GM23338 (cell line): ENCODE measurements around the gene MPPED1. TPM values are rescaled to one million over a fixed set of nuclear protein-coding genes. Genes with fewer than 3 reads are reported as not detected.

Experiments used
- ATAC-seq: fragments of 200-7000 bp; cut with Tn5 transposase; 3 replicates; pipeline ENCODE4 v1.9.1; 2020
- DNase-seq: peaks from one replicate; pipeline ENCODE4 v3.0.0-alpha.2; 2015; ENCODE audit warnings: low spot score
- H2AFZ ChIP-seq: fragments of 200-600 bp; sonication (generic); 2 replicates; pipeline ENCODE4 v1.8.0; 2016; ENCODE audit warnings: antibody characterized with exemption, mild to moderate bottlenecking, moderate library complexity
- H3F3A ChIP-seq: fragments of 200-600 bp; sonication (generic); replicated peaks from 2 replicates; pipeline ENCODE4 v1.8.0; 2017; ENCODE audit warnings: antibody characterized with exemption, mixed run types, low read depth
- H3K27ac ChIP-seq: fragments of 200-600 bp; sonication (generic); 2 replicates; pipeline ENCODE4 v1.6.1; 2016; ENCODE audit warnings: low read depth
- H3K27me3 ChIP-seq: fragments of 200-600 bp; sonication (generic); 2 replicates; pipeline ENCODE4 v1.8.0; 2016; ENCODE audit warnings: mild to moderate bottlenecking, mixed run types, moderate library complexity; ENCODE audit not compliant: insufficient read depth
- H3K36me3 ChIP-seq: fragments of 200-600 bp; sonication (generic); 2 replicates; pipeline ENCODE4 v1.8.0; 2016; ENCODE audit warnings: mild to moderate bottlenecking; ENCODE audit not compliant: insufficient read depth
- H3K4me1 ChIP-seq: fragments of 200-600 bp; sonication (generic); 2 replicates; pipeline ENCODE4 v1.8.0; 2016; ENCODE audit warnings: mild to moderate bottlenecking, moderate library complexity; ENCODE audit not compliant: insufficient read depth
- H3K4me2 ChIP-seq: fragments of 200-600 bp; sonication (generic); 2 replicates; pipeline ENCODE4 v1.7.1; 2017; ENCODE audit warnings: mixed run types
- H3K4me3 ChIP-seq: fragments of 200-600 bp; sonication (generic); 2 replicates; pipeline ENCODE4 v1.6.1; 2016; ENCODE audit warnings: mixed run types
- H3K79me2 ChIP-seq: fragments of 200-600 bp; sonication (generic); replicated peaks from 2 replicates; pipeline ENCODE4 v1.8.0; 2017; ENCODE audit warnings: mild to moderate bottlenecking; ENCODE audit not compliant: insufficient read depth
- H3K9me2 ChIP-seq: fragments of 200-600 bp; sonication (generic); 2 replicates; pipeline ENCODE4 v1.8.0; 2017; ENCODE audit not compliant: insufficient read depth
- H4K20me1 ChIP-seq: fragments of 200-600 bp; sonication (generic); replicated peaks from 2 replicates; pipeline ENCODE4 v1.8.0; 2017; ENCODE audit warnings: mild to moderate bottlenecking; ENCODE audit not compliant: insufficient read depth
- H3K27ac Mint-ChIP-seq: 2 replicates; pipeline ENCODE4 v1.8.0; 2020; ENCODE audit warnings: inconsistent platforms, mild to moderate bottlenecking, moderate library complexity, mixed read lengths
- H3K27me3 Mint-ChIP-seq: 3 replicates; pipeline ENCODE4 v1.8.0; 2022; ENCODE audit warnings: low read depth, mild to moderate bottlenecking, moderate library complexity, mixed read lengths, inconsistent platforms; ENCODE audit not compliant: insufficient read depth, poor library complexity
- H3K36me3 Mint-ChIP-seq: 3 replicates; pipeline ENCODE4 v1.8.0; 2021; ENCODE audit warnings: low read depth, mild to moderate bottlenecking, inconsistent platforms, moderate library complexity, mixed read lengths
- H3K4me1 Mint-ChIP-seq: 3 replicates; pipeline ENCODE4 v1.8.0; 2020; ENCODE audit warnings: mild to moderate bottlenecking, inconsistent platforms, mixed read lengths
- H3K4me3 Mint-ChIP-seq: 3 replicates; pipeline ENCODE4 v1.8.0; 2021; ENCODE audit warnings: moderate library complexity, mild to moderate bottlenecking, inconsistent platforms, mixed read lengths
- H3K9me3 Mint-ChIP-seq: 3 replicates; pipeline ENCODE4 v1.8.0; 2020; ENCODE audit warnings: moderate library complexity, mild to moderate bottlenecking, inconsistent platforms, mixed read lengths
- CREB1 ChIP-seq: fragments of 250-450 bp; sonication (Bioruptor Pico); IDR thresholded peaks from 2 replicates; pipeline ENCODE4 v1.5.0; 2020; ENCODE audit warnings: low read depth, mild to moderate bottlenecking, moderate library complexity
- EZH2 ChIP-seq: fragments of 200-600 bp; sonication (generic); IDR thresholded peaks from one replicate; pipeline ENCODE4 v1.8.0; 2017; ENCODE audit warnings: antibody characterized with exemption, mild to moderate bottlenecking, low read depth; ENCODE audit not compliant: unreplicated experiment
- JUNB ChIP-seq: IDR thresholded peaks from one replicate; pipeline ENCODE4 v1.6.1; 2016; ENCODE audit warnings: antibody characterized with exemption; ENCODE audit not compliant: unreplicated experiment
- STAT1 ChIP-seq: IDR thresholded peaks from one replicate; pipeline ENCODE4 v1.6.1; 2016; ENCODE audit warnings: antibody characterized with exemption; ENCODE audit not compliant: unreplicated experiment
- ZNF114 ChIP-seq: fragments of 250-450 bp; sonication (Bioruptor Pico); IDR thresholded peaks from 2 replicates; pipeline ENCODE4 v1.5.0; 2020; ENCODE audit warnings: mild to moderate bottlenecking, moderate library complexity
- polyA plus RNA-seq: library from polyadenylated mRNA; unstranded; fragments of >200 nt; fragmentation: Nextera tagmentation; extraction: Ambion mirVana; gene quantifications from 2 replicates; pipeline ENCODE4 v1.2.1, GENCODE V29; 2016
- total RNA-seq: library from RNA; depleted of rRNA; stranded (reverse); fragments of >200 nt; shearing (Covaris generic); gene quantifications from 2 replicates; pipeline ENCODE4 v1.2.3, GENCODE V29; 2014
- TF ChIP-seq, protein P1 (sequence below), 2 experiments: fragments of 200-600 bp in 1 of 2; sonication (generic) in 1 of 2; conservative IDR thresholded peaks; 2 replicates each; pipeline versions ENCODE4 v1.5.1 to v1.6.1; 2016 to 2017; ENCODE audit warnings: antibody characterized with exemption in 2 of 2, low read depth in 2 of 2, mild to moderate bottlenecking in 2 of 2, moderate library complexity in 1 of 2
- TF ChIP-seq, protein P2 (sequence below): IDR thresholded peaks from one replicate; pipeline ENCODE4 v1.6.1; 2018; ENCODE audit warnings: antibody characterized with exemption; ENCODE audit not compliant: unreplicated experiment
- TF ChIP-seq, protein P3 (sequence below): fragments of 250-450 bp; sonication (Bioruptor Pico); IDR thresholded peaks from 2 replicates; pipeline ENCODE4 v1.5.0; 2020; ENCODE audit warnings: mild to moderate bottlenecking, moderate library complexity

The MPPED1 gene
- total and polyA plus RNA-seq, 2 experiments from 2014 or later = 0.56 TPM; not detected in 1

DNA sequence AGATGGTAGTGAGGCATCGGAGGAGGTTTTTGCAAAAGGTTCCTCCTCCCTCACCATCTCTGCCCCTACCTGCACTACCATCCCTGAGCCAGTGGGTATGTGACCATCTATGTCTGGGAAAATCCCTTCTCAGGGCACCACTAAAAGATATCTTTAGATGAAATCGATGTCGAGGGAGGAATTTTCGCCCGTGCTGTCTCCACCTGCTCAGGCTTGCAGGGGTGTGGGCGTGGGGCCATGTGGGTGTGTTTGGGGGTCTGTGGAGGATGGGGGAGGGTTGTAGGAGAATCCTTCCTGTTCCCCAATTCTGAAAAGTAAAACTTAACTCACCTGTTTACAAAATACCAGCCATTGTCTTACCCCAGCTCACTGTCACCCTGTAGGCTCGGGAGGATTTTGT, 12.4 kb downstream of the MPPED1 start:
- peaks cover 12% of the 10 kb centered on the region for H3K27me3 Mint-ChIP-seq
- no peaks in the 10 kb centered on the region for H3K36me3 ChIP-seq
- peaks cover 25% of the 10 kb centered on the region for H3K4me1 Mint-ChIP-seq
- ATAC-seq (0 out of 3 replicates have a peak, but pooled peaks have one; percentile 12), DNase-seq (no peak)
- H3K4me3 Mint-ChIP-seq = no peak overlapping the region
- TF ChIP-seq CREB1 (CRISPR knock-in tag) (no peak), ZNF114 (no peak), EZH2 (no peak)
- H3K27ac ChIP-seq = no peak overlapping the region
- no peaks in the 10 kb centered on the region for H3K9me3 Mint-ChIP-seq
- no peaks in the 10 kb centered on the region for H3K9me2 ChIP-seq
- H3F3A ChIP-seq = no peaks in the 10 kb centered on the region
- no peak overlapping the region for H3K27ac Mint-ChIP-seq
- no peaks in the 10 kb centered on the region for H3K36me3 Mint-ChIP-seq
- no peaks in the 10 kb centered on the region for H3K79me2 ChIP-seq
- no peaks in the 10 kb centered on the region for H3K4me1 ChIP-seq
- H2AFZ ChIP-seq = peak overlapping the region; percentile 63; the same call in 1 of the 2 replicates
- H3K27me3 ChIP-seq = no peaks in the 10 kb centered on the region
- no peak overlapping the region for H3K4me2 ChIP-seq
- no peaks in the 10 kb centered on the region for H4K20me1 ChIP-seq
- no peak overlapping the region for H3K4me3 ChIP-seq

DNA sequence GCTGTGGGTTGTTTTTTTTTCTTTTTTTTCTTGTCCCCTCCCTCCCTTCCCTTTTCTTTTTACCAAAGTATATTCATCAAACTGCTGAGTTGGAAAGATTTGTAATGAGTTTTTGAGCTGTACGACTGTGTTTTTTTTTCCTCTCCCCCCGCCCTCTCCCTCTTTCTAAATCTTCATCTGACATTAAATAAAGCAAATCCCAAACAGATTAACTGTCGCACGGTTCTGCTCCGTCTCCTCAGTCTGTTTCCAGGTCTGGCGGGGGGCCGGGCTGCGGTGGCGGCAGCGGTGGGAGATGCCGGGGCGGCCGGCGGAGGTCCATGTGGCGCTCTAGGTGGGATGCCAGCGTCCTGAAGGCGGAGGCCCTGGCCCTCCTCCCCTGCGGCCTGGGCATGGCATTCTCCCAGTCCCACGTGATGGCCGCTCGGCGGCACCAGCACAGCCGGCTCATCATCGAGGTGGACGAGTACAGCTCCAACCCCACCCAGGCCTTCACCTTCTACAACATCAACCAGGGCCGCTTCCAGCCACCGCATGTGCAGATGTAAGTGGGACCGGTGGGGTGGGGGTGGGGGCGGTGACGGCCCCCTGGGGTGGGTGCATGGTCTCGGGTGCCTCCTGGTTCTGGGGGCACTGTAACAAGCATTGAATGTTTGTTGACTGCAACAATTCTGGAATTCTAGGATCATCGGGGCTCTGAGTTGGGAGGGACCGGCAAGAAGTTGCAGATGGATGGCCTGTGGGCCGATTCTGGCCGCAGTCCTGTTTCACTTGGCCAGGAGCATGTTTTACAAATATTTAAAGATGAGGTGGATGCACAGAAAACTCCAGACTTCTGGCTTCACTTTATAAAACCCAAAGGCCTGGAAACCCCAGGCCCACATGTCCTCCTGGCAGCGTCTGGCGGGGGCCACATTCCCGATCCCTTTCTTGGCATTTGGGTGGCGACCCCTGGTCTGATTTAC, 13.1 kb downstream of the MPPED1 start:
- Mint-ChIP-seq H3K4me3 (no peak overlapping the region), H3K27ac (no peak overlapping the region), H3K36me3 (no peaks in the 10 kb centered on the region), H3K9me3 (no peaks in the 10 kb centered on the region), H3K27me3 (peaks cover 10% of the 10 kb centered on the region), H3K4me1 (peaks cover 19% of the 10 kb centered on the region)
- H2AFZ ChIP-seq = no peak overlapping the region; the same call in 1 of the 2 replicates
- H3K36me3 ChIP-seq = no peaks in the 10 kb centered on the region
- no peak for ATAC-seq
- DNase-seq = no peak
- H3K27me3 ChIP-seq = no peaks in the 10 kb centered on the region
- no peak overlapping the region for H3K27ac ChIP-seq
- no peaks in the 10 kb centered on the region for H3K79me2 ChIP-seq
- no peaks in the 10 kb centered on the region for H3F3A ChIP-seq
- no peaks in the 10 kb centered on the region for H3K9me2 ChIP-seq
- H3K4me3 ChIP-seq = no peak overlapping the region
- no peak overlapping the region for H3K4me2 ChIP-seq
- H3K4me1 ChIP-seq = no peaks in the 10 kb centered on the region
- no peaks in the 10 kb centered on the region for H4K20me1 ChIP-seq
- TF ChIP-seq JUNB = no peak
- TF ChIP-seq, protein P1, sequence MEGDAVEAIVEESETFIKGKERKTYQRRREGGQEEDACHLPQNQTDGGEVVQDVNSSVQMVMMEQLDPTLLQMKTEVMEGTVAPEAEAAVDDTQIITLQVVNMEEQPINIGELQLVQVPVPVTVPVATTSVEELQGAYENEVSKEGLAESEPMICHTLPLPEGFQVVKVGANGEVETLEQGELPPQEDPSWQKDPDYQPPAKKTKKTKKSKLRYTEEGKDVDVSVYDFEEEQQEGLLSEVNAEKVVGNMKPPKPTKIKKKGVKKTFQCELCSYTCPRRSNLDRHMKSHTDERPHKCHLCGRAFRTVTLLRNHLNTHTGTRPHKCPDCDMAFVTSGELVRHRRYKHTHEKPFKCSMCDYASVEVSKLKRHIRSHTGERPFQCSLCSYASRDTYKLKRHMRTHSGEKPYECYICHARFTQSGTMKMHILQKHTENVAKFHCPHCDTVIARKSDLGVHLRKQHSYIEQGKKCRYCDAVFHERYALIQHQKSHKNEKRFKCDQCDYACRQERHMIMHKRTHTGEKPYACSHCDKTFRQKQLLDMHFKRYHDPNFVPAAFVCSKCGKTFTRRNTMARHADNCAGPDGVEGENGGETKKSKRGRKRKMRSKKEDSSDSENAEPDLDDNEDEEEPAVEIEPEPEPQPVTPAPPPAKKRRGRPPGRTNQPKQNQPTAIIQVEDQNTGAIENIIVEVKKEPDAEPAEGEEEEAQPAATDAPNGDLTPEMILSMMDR (conservative IDR thresholded peaks at IDR 0.05; ENCODE audit: low read depth in 2 of 2) = no peak
- no peak for TF ChIP-seq EZH2
- TF ChIP-seq, protein P2, sequence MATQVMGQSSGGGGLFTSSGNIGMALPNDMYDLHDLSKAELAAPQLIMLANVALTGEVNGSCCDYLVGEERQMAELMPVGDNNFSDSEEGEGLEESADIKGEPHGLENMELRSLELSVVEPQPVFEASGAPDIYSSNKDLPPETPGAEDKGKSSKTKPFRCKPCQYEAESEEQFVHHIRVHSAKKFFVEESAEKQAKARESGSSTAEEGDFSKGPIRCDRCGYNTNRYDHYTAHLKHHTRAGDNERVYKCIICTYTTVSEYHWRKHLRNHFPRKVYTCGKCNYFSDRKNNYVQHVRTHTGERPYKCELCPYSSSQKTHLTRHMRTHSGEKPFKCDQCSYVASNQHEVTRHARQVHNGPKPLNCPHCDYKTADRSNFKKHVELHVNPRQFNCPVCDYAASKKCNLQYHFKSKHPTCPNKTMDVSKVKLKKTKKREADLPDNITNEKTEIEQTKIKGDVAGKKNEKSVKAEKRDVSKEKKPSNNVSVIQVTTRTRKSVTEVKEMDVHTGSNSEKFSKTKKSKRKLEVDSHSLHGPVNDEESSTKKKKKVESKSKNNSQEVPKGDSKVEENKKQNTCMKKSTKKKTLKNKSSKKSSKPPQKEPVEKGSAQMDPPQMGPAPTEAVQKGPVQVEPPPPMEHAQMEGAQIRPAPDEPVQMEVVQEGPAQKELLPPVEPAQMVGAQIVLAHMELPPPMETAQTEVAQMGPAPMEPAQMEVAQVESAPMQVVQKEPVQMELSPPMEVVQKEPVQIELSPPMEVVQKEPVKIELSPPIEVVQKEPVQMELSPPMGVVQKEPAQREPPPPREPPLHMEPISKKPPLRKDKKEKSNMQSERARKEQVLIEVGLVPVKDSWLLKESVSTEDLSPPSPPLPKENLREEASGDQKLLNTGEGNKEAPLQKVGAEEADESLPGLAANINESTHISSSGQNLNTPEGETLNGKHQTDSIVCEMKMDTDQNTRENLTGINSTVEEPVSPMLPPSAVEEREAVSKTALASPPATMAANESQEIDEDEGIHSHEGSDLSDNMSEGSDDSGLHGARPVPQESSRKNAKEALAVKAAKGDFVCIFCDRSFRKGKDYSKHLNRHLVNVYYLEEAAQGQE = no peak
- no peak for TF ChIP-seq ZNF114
- TF ChIP-seq, protein P3, sequence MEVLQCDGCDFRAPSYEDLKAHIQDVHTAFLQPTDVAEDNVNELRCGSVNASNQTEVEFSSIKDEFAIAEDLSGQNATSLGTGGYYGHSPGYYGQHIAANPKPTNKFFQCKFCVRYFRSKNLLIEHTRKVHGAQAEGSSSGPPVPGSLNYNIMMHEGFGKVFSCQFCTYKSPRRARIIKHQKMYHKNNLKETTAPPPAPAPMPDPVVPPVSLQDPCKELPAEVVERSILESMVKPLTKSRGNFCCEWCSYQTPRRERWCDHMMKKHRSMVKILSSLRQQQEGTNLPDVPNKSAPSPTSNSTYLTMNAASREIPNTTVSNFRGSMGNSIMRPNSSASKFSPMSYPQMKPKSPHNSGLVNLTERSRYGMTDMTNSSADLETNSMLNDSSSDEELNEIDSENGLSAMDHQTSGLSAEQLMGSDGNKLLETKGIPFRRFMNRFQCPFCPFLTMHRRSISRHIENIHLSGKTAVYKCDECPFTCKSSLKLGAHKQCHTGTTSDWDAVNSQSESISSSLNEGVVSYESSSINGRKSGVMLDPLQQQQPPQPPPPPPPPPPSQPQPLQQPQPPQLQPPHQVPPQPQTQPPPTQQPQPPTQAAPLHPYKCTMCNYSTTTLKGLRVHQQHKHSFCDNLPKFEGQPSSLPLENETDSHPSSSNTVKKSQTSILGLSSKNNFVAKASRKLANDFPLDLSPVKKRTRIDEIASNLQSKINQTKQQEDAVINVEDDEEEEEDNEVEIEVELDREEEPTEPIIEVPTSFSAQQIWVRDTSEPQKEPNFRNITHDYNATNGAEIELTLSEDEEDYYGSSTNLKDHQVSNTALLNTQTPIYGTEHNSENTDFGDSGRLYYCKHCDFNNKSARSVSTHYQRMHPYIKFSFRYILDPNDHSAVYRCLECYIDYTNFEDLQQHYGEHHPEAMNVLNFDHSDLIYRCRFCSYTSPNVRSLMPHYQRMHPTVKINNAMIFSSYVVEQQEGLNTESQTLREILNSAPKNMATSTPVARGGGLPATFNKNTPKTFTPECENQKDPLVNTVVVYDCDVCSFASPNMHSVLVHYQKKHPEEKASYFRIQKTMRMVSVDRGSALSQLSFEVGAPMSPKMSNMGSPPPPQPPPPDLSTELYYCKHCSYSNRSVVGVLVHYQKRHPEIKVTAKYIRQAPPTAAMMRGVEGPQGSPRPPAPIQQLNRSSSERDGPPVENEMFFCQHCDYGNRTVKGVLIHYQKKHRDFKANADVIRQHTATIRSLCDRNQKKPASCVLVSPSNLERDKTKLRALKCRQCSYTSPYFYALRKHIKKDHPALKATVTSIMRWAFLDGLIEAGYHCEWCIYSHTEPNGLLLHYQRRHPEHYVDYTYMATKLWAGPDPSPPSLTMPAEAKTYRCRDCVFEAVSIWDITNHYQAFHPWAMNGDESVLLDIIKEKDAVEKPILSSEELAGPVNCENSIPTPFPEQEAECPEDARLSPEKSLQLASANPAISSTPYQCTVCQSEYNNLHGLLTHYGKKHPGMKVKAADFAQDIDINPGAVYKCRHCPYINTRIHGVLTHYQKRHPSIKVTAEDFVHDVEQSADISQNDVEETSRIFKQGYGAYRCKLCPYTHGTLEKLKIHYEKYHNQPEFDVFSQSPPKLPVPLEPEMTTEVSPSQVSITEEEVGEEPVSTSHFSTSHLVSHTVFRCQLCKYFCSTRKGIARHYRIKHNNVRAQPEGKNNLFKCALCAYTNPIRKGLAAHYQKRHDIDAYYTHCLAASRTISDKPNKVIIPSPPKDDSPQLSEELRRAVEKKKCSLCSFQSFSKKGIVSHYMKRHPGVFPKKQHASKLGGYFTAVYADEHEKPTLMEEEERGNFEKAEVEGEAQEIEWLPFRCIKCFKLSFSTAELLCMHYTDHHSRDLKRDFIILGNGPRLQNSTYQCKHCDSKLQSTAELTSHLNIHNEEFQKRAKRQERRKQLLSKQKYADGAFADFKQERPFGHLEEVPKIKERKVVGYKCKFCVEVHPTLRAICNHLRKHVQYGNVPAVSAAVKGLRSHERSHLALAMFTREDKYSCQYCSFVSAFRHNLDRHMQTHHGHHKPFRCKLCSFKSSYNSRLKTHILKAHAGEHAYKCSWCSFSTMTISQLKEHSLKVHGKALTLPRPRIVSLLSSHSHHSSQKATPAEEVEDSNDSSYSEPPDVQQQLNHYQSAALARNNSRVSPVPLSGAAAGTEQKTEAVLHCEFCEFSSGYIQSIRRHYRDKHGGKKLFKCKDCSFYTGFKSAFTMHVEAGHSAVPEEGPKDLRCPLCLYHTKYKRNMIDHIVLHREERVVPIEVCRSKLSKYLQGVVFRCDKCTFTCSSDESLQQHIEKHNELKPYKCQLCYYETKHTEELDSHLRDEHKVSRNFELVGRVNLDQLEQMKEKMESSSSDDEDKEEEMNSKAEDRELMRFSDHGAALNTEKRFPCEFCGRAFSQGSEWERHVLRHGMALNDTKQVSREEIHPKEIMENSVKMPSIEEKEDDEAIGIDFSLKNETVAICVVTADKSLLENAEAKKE (CRISPR knock-in tag) = no peak
- no peak for TF ChIP-seq CREB1 (CRISPR knock-in tag)
- no peak for TF ChIP-seq STAT1
